Measurements from ENCODE around the gene KRT2. TPM values are rescaled to one million over a fixed set of nuclear protein-coding genes. Genes with fewer than 3 reads are reported as not detected.

Gene KRT2
- total RNA-seq, 1 donor from 2014 or later = not detected

GRCh38 chr12:52608826-52609630 is 43.0 kb downstream of the KRT2 start:
- peaks cover 98% of the 10 kb centered on the region for H3K27me3 ChIP-seq (ENCODE audit: low read depth)
- H3K4me3 ChIP-seq = no peak overlapping the region
- H3K9me3 ChIP-seq (replicated peaks) = no peaks in the 10 kb centered on the region
- no peak overlapping the region for H3K27ac ChIP-seq (replicated peaks)
- no peak for DNase-seq
- TF ChIP-seq CTCF (IDR thresholded peaks at IDR 0.05; ENCODE audit: borderline replicate concordance) = no peak
- H3K36me3 ChIP-seq = no peaks in the 10 kb centered on the region
- intact Hi-C loops (cut with micrococcal nuclease) = no loop called here
- no peaks in the 10 kb centered on the region for H3K4me1 ChIP-seq

- no peak overlapping the region for H3K4me3 ChIP-seq
- H3K9me3 ChIP-seq (replicated peaks) = no peaks in the 10 kb centered on the region
- H3K27me3 ChIP-seq (ENCODE audit: low read depth) = peaks cover 99% of the 10 kb centered on the region
- H3K4me1 ChIP-seq = no peaks in the 10 kb centered on the region
- no peak overlapping the region for H3K27ac ChIP-seq (replicated peaks)
- no peak for TF ChIP-seq CTCF (IDR thresholded peaks at IDR 0.05; ENCODE audit: borderline replicate concordance)
- no peaks in the 10 kb centered on the region for H3K36me3 ChIP-seq
- DNase-seq = no peak
- intact Hi-C loops (cut with micrococcal nuclease) = no loop called here
These were observed 43.9 kb downstream of the KRT2 start for GRCh38 chr12:52608161-52608560.

- Histone ChIP-seq H3K9me3 (replicated peaks) (no peaks in the 10 kb centered on the region), H3K4me3 (no peak overlapping the region), H3K27me3 (ENCODE audit: low read depth) (peaks cover 99% of the 10 kb centered on the region), H3K36me3 (no peaks in the 10 kb centered on the region), H3K4me1 (no peaks in the 10 kb centered on the region), H3K27ac (replicated peaks) (no peak overlapping the region)
- no peak for TF ChIP-seq CTCF (IDR thresholded peaks at IDR 0.05; ENCODE audit: borderline replicate concordance)
- intact Hi-C loops (cut with micrococcal nuclease) = no loop called here
- no peak for DNase-seq
These were observed 44.7 kb downstream of the KRT2 start for GRCh38 chr12:52607314-52607713.

GRCh38 chr12:52606581-52607218 is 45.3 kb downstream of the KRT2 start:
- intact Hi-C loops (cut with micrococcal nuclease) = no loop called here
- DNase-seq = no peak
- Histone ChIP-seq H3K4me1 (no peaks in the 10 kb centered on the region), H3K27ac (replicated peaks) (no peak overlapping the region), H3K27me3 (ENCODE audit: low read depth) (peaks cover 99% of the 10 kb centered on the region), H3K9me3 (replicated peaks) (no peaks in the 10 kb centered on the region), H3K36me3 (no peaks in the 10 kb centered on the region), H3K4me3 (no peak overlapping the region)
- no peak for TF ChIP-seq CTCF (IDR thresholded peaks at IDR 0.05; ENCODE audit: borderline replicate concordance)

- no peak for TF ChIP-seq CTCF (IDR thresholded peaks at IDR 0.05; ENCODE audit: borderline replicate concordance)
- no peaks in the 10 kb centered on the region for H3K36me3 ChIP-seq
- H3K4me1 ChIP-seq = peaks cover 4% of the 10 kb centered on the region
- no peak for DNase-seq
- no peak overlapping the region for H3K27ac ChIP-seq (replicated peaks)
- no peaks in the 10 kb centered on the region for H3K9me3 ChIP-seq (replicated peaks)
- H3K4me3 ChIP-seq = no peak overlapping the region
- H3K27me3 ChIP-seq (ENCODE audit: low read depth) = peaks cover 99% of the 10 kb centered on the region
- intact Hi-C loops (cut with micrococcal nuclease) = no loop called here
These were observed 45.9 kb downstream of the KRT2 start for GRCh38 chr12:52606096-52606495.
